GM19463 (cell line): Measurements from ENCODE around the gene CUL9.

Source experiments
- ATAC-seq: cut with Tn5 transposase; IDR thresholded peaks from one replicate; pipeline ENCODE4 v1.9.1; 2021; ENCODE audit warnings: mild to moderate bottlenecking, moderate library complexity; ENCODE audit not compliant: unreplicated experiment

Gene CUL9

DNA sequence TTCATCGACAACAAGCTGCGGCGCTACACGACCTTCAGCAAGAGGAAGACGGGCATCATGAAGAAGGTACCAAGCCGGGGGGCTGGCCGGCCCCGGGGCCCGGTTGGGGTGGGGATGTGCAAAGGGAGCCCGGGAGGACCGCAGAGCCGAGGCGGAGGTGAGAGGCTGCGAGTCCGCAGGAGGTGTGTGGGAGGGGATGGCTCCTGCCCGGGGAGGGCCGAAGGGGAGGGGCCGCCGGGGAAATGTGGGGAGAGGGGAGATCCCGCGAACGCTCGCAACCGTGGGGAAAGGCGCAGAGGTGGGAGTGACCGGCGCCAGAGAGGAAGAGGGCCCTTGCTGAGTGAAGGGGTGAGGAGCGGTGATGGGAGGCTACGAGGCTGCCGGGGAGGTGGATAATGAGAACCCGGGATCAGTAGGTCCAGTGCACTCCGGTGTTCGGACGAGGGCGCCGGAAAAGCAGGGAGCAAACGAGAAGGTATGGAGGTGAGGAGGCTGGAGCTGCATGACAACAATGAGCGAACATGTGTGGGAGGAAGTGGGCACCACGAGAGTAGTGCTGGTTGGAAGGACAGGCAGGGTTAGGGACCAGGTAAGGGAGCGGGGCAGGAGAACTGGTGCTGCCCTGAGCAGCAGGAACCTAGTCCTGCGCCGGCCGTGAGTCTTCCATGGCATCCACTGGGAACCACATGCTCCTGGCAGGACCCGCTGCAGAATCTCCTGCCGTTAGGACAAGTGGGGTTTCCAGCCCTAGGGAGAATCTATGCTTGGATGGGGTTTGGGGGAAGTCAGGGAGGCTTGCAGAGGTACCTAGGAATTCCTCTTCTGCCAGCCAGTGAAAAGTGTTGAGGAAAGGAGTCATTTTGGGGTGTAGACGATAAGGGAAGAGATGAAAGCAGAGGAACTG is 9.6 kb upstream of the CUL9 start:
- no peak for ATAC-seq

DNA sequence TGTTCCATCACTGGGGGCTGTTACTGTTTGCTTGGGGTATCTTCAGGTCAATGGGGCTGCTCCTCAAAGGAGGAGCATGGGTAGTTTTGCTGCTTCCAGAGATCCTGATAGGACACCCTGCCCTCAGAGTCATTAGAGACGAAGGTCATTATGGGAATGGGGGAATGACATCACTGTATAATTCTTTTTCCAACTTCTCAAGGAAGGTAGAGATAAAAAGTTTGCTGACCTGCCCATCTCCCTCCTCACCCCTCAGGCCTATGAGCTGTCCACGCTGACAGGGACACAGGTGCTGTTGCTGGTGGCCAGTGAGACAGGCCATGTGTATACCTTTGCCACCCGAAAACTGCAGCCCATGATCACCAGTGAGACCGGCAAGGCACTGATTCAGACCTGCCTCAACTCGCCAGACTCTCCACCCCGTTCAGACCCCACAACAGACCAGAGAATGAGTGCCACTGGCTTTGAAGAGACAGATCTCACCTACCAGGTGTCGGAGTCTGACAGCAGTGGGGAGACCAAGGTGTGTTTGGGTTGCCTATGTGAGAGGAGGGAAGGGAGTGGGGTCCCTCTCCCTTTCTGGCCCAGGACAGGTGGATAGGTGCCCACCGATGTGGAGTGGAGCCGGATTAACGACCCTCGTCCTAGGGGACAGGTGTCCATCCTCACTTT is 8.3 kb upstream of the CUL9 start:
- no peak for ATAC-seq

DNA sequence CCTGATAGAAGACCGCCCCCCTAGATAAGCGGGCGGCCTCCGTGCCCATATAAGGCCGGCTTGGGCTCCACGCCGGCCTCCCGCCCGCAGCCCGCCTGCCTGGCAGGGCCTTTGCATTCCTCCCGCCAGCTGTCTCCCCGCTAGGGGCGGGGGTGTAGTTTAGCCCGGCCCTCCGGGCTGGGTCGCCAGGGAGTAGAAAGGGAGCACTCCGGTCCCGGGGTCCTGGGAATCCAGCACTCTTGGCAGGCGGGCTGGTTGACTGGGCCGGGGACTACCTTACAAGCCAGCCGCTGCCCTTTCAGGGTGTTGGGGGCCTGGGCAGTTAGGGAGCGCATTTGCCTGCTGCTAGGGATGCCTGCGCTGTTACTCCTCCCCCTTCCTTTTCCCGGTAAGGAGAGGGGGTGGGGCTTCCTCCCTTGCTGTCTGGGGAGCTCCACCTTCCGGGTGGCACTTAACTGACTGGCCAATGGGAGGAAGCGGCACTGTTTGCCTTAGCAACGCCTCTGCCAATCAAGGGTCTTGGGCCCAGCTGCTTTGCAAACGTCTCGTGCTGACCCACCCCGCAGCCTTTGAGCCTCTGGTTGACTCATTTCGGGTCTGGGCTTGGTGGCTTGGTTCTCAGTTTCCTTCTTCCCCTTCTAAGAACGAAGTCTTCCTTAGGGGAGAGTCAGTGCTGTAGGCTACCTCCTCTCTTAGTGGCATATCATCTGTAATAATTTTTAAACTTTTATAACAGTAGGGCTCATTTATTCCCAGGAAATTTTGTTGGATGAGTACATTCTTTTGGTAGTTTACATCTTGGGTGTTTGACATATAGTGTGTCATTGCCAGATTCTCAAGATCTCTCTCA is 7.5 kb upstream of the CUL9 start:
- ATAC-seq, result peak; percentile 70

DNA sequence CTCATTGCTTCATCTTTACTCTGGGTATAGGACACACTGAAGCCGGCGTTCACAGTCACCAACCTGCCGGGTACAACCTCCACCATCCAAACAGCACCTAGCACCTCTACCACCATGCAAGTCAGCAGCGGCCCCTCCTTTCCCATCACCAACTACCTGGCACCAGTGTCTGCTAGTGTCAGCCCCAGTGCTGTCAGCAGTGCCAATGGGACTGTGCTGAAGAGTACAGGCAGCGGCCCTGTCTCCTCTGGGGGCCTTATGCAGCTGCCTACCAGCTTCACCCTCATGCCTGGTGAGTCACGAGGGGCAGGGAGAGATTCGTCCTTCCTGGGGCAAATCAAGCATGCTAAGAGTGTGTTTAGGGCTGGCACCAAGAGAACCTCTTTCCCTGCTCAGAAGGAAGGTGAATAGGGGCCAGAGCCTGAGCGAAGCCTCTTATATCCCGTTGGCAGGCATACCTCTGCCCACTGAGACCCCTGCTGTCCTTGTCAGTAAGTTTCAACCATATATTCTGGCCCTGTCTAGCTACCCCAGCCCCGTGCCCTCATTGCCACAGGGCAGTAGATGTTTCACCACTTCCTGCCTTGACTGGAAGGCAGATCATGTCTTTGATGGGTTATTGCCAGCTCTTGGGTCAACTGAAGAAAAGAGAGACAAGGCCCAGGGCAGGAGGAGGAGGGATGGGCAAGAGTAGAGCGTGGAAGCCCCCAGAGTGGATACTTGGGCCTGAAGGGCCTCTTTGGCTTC is 6.1 kb upstream of the CUL9 start:
- no peak for ATAC-seq

DNA sequence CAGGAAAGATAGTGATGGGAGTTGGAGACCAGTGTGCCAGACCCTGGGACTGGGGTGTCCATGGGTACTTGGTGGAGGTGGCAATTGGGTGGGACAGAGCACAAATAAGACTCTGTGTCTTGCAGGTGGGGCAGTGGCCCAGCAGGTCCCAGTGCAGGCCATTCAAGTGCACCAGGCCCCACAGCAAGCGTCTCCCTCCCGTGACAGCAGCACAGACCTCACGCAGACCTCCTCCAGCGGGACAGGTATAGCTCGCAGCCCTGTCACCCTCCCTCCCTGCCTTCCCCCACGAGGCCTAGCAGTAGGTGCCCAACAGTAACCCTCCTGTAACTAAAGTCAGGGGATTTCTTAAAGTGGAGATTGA is 5.6 kb upstream of the CUL9 start:
- ATAC-seq, result no peak

DNA sequence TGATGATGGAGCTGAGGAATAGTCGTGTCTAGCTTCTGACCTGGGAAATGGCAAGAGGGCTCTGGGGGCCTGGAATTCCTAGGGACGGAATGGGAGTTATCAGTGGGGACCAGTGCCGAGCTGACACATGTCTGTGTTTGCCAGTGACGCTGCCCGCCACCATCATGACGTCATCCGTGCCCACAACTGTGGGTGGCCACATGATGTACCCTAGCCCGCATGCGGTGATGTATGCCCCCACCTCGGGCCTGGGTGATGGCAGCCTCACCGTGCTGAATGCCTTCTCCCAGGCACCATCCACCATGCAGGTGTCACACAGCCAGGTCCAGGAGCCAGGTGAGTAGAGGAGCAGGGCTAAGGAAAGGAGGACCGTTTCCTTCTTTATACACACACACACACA is 3.8 kb upstream of the CUL9 start:
- no peak for ATAC-seq

DNA sequence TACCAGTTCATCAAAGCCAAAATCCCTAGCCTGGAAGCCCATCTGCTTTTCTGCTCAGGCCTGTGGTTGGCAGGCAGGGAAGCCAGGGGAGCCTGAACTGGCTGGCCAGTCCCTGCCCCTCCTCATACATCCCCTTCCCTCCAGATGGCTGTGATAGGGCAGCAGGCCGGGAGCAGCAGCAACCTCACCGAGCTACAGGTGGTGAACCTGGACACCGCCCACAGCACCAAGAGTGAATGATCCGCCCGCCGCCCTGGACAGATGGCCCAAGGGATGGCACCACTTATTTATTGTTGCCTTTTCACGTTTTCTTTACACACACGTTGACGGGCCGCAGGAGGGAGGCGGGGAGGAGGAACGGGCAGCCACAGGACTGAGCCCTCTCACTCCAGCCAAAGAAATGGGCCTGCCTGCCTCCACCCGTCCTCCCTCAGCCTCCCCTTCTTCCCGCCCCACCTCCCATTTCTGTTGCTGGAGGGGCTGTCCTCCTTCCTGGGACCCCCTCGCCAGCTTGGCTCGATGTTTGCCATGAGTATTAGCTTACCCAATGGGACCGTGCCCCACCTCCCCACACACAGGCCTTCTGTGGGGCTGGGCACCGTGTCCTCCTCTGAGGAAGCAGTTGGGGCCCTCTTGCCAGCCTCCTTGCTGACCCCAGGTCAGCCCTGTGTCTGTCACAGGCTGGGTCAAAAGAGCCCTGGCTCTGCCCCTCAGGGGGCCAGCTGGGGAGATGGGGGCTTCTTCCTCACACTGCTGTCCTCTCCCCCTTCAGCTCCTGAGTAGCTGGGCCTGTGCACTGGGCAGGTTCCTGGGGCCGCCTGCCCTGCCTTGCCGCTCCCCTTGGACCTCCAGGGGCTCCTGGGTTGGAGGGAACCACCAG is 2.8 kb upstream of the CUL9 start:
- no peak for ATAC-seq

DNA sequence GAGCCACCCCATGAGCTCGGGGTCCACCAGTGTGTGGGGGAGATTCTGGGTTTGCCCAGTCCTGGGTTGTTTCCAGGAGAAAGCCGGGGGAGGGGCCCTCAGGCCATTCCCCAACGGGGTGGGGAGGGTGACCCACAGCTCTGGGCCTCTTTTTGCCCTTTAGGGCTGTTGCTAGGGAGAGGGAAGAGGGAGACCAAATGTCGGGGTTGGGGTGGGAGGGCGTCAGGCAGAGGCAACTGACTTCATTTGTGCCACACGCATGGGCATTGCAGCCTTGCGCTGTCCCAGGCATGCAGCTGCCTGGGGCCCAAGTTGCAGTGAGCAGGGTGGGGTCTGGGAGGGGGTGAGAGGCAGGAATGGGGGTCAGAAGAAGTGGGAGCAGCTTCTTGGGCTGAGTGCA is 1.9 kb upstream of the CUL9 start:
- no peak for ATAC-seq

DNA sequence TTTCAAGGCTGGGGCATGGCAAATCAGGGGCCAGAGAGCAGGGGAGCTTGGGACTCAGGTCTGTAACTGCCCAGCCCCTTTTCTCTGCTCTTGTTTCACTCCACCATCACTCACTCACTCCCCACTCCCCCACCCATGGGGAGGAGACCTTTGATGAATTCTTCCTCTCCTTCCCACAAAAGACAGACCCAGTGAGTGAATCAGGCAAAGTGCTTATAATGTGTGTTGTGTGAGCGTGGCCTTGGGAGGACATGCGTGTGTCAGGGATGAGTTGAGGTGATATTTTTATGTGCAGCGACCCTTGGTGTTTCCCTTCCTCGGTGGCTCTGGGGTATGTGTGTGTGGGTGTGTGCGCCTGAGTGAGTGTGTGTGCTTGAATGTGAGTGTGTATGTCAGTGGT is 1.0 kb upstream of the CUL9 start:
- ATAC-seq, result no peak

DNA sequence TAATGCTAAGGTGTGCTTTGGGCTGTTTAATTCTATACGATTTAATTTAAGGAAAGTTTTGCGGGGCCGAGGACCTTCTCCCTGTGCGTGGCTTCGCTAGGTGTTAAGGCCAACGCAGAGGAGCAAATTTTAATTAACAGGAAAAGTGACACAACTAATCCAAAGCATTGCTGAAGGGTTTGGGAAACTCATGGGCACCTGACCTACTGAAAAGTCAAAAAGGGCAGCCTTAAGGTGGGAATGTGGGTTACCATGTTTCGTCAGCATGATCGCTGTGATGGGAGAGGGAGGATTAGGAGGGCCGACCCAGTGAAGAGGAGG is 415 bp upstream of the CUL9 start:
- no peak for ATAC-seq

DNA sequence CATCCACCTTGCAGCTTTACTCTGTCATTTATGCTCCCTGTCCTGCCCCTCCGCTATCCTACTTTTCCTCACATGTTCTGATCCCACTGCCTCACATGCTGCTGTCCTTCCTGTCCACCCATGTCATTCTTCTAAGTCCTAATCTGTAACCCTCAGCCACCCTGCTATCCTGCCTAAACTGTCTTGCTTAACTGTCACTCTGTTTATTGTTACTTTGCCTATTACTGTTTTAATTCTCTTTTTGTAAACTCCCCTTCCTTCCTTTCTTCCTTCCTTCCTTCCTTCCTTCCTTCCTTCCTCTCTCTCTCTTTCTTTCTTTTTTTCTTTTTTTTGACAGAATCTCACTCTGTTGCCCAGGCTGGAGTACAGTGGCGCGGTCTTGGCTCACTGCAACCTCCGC is 1.4 kb downstream of the CUL9 start:
- no peak for ATAC-seq

DNA sequence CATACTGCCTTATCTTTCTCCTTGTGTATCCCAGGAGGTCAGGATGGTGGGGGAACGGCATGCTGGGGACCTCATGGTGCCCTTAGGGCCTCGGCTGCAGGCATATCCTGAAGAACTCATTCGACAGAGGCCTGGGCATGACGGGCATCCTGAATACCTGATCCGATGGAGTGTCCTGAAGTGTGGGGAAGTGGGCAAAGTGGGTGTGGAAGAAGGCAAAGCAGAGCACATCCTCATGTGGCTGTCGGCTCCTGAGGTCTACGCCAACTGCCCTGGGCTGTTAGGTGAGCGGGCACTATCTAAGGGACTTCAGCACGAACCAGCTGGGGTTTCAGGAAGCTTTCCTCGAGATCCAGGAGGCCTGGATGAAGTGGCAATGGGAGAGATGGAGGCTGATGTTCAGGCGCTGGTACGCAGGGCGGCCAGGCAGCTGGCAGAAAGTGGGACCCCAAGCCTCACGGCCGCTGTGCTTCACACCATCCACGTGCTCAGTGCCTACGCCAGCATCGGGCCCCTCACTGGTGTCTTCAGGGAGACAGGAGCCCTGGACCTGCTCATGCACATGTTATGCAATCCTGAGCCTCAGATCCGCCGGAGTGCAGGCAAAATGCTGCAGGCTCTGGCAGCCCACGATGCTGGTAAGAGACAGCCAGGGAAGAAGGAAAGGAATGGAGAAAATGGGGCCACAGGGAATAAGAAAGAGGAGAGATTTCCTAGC is 2.4 kb downstream of the CUL9 start:
- ATAC-seq, result no peak

DNA sequence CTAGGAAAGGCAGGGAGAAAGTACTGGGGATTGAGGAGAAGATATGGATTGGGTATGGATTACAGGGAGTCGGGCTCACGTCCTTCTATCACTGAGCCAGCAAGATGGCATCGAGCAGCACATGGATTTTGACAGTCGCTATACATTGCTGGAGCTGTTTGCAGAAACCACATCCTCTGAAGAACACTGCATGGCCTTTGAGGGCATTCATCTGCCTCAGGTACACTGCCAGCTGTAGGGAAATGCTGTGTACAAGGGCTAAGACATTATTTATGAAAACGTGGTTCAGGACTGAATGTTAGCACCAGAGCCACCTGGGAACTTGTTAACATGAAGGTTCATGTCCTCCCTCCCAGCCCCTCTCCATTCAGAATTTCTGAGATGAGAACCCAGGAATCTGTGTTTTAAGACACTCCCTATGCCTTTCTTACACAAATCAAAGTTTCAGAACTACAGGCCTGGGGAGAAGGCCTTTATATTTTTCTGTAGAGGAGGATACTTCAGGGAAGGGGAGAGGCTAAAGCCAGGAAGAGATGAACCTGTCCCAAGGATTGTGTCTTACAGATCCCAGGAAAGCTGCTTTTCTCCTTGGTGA is 3.5 kb downstream of the CUL9 start:
- ATAC-seq, result no peak

DNA sequence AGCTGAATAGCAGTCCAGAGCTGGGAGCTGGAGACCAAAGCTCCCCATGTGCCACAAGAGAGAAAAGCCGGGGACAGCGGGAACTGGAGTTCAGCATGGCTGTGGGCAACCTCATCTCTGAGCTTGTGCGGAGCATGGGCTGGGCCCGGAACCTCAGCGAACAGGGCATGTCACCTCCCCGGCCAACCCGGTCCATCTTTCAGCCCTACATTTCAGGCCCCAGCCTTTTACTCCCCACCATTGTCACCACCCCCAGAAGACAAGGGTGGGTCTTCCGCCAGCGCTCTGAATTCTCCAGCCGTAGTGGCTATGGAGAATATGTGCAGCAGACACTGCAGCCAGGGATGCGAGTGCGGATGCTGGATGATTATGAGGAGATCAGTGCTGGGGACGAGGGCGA is 4.0 kb downstream of the CUL9 start:
- ATAC-seq, result no peak

DNA sequence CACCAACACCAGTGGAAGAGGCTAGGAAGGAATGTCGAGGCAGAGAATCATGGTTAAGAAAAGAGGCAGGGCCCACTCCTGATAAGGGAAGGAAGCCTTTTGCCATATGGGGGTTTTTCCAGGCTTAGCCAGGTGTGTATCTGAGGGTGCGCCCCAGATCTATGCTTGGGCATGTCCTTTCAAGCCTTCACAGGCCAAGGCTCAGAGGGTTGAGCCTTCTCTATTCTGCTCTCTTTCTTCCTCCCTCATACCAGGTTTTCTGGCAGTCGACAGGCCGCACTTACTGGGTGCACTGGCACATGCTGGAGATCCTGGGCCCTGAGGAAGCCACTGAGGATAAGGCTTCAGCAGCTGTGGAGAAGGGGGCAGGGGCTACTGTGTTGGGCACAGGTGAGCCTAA is 4.7 kb downstream of the CUL9 start:
- ATAC-seq, result no peak

DNA sequence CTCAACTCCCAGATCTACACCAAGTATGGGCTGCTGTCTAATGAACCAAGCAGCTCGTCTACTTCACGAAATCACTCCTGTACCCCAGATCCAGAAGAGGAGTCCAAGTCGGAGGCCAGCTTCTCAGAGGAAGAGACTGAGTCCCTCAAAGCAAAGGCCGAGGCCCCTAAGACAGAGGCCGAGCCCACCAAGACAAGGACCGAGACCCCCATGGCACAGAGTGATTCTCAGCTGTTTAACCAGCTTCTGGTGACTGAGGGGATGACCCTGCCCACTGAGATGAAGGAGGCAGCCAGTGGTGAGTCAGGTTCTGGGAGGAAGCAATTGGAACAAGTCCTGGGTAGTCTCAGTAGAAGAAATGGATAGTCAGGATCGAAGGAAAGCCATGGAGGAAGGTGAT is 5.8 kb downstream of the CUL9 start:
- no peak for ATAC-seq

DNA sequence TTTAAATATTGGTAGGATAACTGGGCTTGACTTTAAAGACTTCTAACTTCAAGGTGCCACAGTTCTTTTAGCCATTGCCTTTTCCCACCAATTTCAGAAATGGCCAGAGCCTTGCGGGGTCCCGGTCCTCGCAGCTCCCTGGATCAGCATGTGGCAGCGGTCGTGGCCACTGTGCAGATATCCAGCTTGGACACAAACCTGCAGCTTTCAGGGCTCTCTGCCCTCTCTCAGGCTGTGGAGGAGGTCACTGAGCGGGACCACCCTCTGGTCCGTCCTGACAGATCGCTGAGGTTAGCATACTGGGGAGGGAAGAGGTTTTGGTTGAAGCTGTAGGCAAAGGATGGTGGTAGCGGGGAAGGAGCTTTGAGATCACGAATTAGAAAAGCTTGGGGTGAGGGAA is 6.4 kb downstream of the CUL9 start:
- no peak for ATAC-seq

DNA sequence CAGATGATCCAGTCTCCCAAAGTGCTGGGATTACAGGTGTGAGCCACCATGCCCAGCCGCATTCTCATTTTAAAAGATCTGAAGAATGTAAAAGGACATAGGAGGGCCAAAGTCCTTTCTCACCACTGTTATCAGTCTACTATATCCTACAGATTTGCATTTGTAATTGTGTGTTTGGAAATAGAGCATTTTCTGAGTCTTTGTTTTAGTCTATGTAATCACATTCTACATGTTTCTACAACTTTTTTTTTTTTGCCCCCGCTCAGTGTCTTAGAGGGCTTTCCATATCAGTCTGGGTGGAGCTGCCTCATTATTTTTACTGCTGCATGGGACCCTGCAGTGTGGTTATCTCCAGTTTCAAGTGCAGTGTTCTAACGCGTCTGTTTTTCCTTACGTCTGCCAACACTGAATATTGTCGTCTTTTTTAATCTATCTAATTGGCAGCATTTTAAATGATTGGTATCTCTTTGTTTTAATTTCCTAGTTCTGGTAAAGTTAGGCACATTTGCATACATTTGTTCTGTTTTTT is 7.8 kb downstream of the CUL9 start:
- no peak for ATAC-seq

DNA sequence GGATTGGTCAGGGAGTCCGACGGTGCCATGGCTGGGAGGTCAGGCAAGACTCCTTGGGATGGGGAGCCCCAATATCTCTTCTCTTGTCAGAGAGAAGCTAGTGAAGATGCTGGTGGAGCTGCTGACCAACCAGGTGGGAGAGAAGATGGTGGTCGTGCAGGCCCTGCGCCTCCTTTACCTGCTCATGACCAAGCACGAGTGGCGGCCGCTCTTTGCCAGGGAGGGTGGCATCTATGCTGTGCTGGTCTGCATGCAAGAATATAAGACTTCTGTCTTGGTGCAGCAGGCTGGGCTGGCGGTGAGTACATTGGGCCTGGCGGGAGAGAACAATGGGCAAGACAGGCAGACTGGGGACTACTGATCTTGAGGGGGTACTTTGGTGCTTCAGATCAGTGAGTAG is 10.9 kb downstream of the CUL9 start:
- ATAC-seq, result no peak
